Superior temporal gyrus (tissue), 1 donor: ENCODE data around the gene TNFRSF11A.

Source experiments
- DNase-seq: peaks from one replicate; pipeline ENCODE4 v3.0.0-alpha.2; 2016; ENCODE audit errors: extremely low spot score

The TNFRSF11A gene

GRCh38 chr18:62384068-62384467 is 59.0 kb downstream of the TNFRSF11A start:
- DNase-seq = no peak

- no peak for DNase-seq
Measured at GRCh38 chr18:62384610-62385097, 59.5 kb downstream of the TNFRSF11A start.

GRCh38 chr18:62386091-62386490 is 61.0 kb downstream of the TNFRSF11A start:
- DNase-seq = no peak

- DNase-seq = no peak
Measured at GRCh38 chr18:62386601-62387000, 61.5 kb downstream of the TNFRSF11A start.

- no peak for DNase-seq
Measured at GRCh38 chr18:62387257-62387656, 62.1 kb downstream of the TNFRSF11A start.

- no peak for DNase-seq
Measured at GRCh38 chr18:62388855-62389760, 64.0 kb downstream of the TNFRSF11A start.

DNA sequence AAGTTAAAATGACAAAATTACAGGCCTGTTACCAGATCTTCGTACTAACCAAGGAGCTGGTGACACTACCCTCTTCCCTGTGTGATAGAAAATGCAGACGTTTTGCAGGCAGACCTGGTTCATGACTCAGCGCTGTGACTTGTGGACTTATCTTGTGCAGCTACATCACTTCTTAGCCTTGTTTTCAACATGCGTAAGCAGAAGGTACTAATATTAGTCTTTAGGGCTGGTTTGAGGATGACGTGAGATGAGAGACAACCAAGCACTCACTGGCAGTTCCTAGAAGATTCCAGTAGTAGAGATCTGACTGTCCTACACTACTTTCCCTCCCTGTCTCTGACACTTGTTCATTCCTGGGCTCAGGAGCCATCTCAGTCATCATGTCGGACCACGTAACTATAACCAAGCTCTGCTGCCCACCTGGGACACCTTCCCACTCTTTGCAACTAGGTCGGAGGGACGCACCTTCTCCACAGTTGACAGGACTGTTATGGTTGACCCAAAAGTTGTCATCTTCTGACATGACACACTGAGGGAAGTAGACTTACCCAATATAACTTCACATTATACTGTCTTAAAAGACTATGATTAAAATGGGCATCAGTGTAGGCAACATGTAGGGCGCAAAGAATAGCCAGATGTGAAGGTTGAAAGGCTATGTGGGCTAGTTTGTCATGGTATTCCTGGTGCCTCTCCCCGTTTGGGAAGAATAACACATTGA is 64.8 kb downstream of the TNFRSF11A start:
- no peak for DNase-seq

DNA sequence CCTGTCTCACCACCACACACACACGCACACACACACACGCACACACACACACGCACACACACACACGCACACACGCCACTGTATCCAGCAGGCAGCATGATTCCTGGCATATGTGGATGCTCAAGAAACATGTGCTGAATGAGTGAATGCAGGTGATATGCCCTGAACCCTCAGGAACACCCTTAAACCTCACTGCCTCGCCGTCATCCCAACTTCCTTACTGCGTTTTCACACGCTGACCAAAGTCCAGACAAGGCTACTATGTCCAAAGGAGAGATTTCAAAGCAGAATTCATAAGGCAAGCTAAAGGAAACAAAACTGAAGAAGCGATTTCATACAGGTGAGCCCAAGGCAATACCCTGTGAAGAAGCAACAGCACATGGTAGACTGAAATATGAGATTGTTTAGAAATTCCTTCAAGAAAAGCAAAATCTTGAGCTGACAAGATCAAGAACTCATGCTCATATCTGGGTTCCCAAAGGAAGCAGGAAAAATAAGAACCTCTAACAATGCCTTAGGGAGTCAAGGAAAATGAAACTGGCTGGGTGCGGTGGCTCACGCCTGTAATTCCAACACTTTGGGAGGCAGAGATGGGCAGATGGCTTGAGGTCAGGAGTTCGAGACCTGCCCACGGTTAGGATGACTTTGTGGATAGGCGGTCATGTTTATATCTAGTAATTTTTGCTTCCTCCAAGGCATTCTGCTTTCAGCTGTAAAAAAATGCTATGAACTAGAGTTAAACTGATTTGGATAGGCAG is 69.1 kb downstream of the TNFRSF11A start:
- no peak for DNase-seq

DNA sequence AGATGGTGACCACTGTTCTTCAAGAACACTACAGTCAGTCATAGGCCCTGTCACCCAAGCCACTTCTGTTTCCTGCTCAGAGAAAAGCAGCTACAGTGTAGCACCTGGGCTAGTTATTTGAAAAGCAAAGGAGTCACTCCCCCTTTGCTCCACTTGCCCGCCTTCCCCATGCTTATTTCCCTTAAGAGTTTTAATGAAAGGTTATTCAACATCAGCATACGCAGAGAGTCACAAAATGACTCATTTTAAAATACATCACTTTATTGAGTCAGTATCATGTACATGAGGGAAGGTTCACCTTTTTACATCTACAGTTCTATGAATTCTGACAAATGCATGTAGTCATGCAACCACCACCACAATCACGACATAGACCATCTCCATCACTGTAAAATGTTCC is 71.3 kb downstream of the TNFRSF11A start:
- no peak for DNase-seq

DNA sequence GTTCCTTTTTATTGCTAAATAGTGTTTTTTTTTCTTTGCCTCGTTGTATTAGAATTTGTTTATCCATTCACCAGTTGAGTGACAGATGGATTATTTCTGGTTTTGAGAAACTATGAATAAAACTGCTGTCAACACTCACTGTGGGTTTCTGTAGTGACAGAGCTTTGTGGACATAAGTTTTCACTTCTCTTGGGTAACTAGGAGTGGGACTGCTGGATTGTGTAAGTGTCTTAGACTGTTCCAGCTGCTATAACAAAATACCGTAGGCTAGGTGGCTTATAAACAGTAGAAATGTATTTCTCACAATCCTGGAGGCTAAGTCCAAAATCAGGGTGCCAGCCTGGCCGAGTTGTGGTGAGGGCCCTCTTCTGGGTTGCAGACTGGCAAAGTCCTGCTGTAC is 71.9 kb downstream of the TNFRSF11A start:
- no peak for DNase-seq

DNA sequence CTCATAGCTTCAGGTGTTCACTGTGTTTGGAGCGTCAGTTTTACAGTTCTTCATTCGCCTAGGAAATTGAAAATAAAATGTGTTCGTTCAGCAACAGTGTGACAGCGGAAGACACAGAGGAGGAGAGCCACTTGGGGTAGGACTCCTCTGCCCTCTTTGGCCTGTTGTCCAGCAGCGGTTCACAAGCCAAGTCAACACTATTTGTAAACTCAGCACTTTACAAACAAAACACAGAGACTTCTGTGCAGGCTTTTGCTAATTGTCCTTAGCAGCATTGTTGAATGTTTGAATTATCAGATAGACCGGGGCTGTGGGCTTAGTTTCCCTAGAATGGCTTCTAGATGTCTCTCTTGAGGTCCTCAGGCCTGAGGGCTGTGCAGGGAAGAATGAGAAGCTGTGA is 73.2 kb downstream of the TNFRSF11A start:
- no peak for DNase-seq

DNA sequence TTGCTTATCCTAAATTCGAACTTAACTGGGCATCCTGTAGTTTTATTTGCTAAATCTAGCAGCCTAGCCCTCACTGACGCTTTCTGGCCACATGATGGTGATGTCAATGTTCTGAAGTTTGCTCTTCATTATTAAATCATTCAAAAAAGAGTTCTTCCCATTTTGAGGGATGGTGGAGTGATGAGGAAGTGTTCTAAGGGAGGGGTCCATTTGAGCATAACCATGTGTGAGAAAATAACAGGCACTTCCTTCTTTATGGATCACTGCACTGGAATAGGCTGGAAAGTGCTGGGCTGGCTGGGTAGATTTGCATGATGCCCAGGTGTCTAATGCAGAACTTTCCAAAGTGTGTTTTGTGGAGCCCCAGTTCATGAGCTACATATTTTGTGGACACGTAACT is 74.2 kb downstream of the TNFRSF11A start:
- DNase-seq = no peak

DNA sequence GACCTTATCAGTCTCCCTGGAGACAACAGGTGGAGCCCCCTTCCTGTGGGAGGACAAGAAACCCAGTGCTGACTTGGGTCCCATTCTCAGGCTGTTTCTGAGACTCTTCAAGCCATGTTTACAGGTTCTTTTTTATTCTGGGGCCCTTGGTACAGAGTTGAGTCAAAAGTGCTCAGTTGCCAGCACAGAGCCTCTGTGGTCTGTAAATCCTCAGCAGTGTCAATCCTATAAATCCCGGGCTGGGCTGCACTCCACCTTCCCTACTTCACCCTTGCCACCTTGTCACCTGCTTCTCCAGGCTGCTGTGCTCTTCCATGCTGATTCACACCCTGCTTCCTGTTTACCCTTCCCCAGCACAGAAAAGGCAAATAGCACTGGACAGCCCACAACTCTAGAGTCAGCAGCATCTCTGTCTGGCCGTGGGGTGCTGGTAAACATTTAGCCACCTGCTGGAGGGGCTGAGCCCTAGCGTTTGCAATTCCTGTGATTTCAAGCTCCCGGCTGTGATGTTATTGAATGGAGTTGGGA is 74.7 kb downstream of the TNFRSF11A start:
- no peak for DNase-seq

DNA sequence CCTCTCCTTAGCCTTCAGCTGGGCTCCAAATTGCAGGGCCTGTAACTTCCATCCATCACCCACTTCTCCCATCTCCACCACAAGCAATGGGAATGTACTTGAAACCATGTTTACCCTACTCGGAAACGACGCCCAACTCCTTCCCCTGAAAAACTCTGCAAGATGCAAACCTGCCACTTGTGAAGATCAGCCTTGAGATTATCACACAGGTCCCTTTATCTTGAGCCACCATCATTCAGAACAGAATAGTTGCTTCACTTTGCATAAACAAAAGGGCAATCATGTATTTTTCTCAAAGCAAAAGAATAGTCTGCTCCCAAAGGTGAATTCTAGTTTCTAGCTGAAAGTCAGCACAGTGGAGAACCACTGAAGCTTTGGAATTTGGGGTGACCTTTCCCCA is 75.8 kb downstream of the TNFRSF11A start:
- no peak for DNase-seq

DNA sequence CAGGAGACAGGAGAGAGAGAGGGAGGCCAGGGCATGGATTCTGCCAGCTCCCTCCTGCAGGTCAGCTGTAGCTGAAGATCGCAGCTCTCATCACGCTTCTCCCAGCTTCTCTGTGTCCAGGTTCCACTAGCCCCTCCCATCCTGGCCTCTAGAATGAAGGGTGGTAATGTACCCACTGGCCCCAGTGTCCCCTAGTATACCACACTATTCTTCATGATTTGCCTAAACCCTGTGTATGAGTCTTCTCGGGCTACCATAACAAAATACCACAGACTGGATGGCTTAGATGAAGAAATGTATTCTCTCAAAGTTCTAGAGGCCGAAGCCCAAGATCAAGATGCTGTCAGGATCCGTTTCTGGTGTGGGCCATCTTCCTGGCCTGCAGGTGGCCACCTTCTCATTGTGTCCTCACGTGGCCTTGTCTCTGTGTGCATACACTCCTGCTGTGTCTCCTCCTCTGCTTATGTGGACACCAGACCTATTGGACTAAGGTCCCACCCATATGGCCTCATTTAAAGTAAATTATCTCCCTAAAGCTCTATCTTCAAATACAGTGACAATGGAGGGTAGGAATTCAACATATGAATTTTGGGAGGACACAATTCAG is 77.3 kb downstream of the TNFRSF11A start:
- DNase-seq = no peak

GRCh38 chr18:62403120-62403519 is 78.0 kb downstream of the TNFRSF11A start:
- DNase-seq = no peak

- DNase-seq = no peak
Measured at GRCh38 chr18:62404881-62405280, 79.8 kb downstream of the TNFRSF11A start.

DNA sequence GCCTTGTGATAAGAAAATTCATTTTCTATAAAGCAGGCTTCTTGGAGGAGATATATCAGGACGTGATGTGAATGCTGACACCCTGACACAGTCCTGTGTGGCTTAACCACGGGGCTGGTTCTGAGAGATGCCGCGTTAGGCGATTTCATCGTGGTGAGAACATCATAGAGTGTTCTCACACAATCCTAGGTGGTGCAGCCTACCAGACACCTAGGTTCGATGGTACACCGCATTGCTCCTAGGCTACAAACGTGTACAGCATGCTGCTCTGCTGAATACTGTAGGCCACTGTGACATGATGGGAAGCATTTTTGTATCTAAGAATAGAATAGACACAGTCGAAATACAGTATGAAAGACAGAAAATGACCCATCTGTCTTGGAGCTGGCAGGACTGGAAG is 82.5 kb downstream of the TNFRSF11A start:
- DNase-seq = no peak

DNA sequence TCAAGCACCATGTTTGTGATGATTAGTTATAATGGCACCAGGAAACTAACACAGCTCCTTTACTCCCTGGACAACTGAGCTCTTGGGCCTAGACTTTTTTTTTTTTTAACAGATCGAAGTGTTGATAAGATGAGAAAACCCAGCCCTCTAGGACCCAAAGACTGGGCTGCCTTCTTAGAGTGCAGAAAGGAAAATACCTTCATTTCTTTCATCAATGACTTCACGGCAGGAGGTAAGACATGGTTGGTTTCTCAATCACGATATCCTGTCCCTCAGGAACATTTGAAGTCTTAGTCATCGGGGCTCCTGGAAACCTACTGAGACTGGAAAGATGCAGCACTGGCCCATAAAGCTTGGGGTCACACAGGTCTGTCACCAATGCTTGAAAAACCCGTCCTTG is 84.7 kb downstream of the TNFRSF11A start:
- DNase-seq = no peak

- no peak for DNase-seq
Measured at GRCh38 chr18:62412231-62412979, 87.3 kb downstream of the TNFRSF11A start.

DNA sequence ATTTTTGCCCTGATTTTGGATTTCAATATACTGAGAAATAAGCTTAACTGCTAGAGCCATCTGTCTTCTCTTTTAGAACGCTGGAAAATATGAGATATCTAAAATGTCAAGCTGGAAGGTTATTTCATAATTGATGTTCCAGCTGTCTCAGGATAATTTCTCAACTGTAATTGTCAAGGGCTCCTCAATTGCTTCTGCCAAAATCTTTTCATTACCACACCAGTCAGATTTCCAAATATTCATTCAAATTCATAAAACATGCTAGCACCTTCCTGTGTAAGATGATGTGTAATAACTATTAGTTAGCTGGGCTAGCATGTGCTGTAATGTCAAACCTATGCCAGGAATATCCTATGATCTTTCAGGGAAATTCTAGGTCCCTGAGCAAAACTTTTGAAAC is 88.1 kb downstream of the TNFRSF11A start:
- DNase-seq = no peak
